Brain pericyte (primary cell): ENCODE measurements around the gene ABHD11.
"Not testable (repeated sequence)": the region's sequence is repeated elsewhere in the genome, so short reads cannot be mapped to it uniquely, and the experiment has no call there.

Experiments used
- DNase-seq: peaks from one replicate; pipeline ENCODE4 v3.0.0-alpha.2; 2012; ENCODE audit warnings: low read depth, low spot score

ABHD11 gene

GRCh38 chr7:73742753-73743641 is 4.4 kb upstream of the ABHD11 start:
- DNase-seq, result no peak

GRCh38 chr7:73742338-73742752 is 3.7 kb upstream of the ABHD11 start:
- no peak for DNase-seq

GRCh38 chr7:73741600-73741999 is 3.0 kb upstream of the ABHD11 start:
- no peak for DNase-seq

GRCh38 chr7:73740771-73741170 is 2.2 kb upstream of the ABHD11 start:
- no peak for DNase-seq

GRCh38 chr7:73740212-73740611 is 1.6 kb upstream of the ABHD11 start:
- DNase-seq, result no peak

GRCh38 chr7:73739387-73739767 is 775 bp upstream of the ABHD11 start:
- DNase-seq, result no peak

GRCh38 chr7:73738220-73738611 is 386 bp downstream of the ABHD11 start:
- DNase-seq, result no peak

GRCh38 chr7:73737491-73738219 is 947 bp downstream of the ABHD11 start:
- no peak for DNase-seq

- DNase-seq, result no peak
Measured at GRCh38 chr7:73736885-73737284, 1.7 kb downstream of the ABHD11 start.

GRCh38 chr7:73735528-73735905 is 3.1 kb downstream of the ABHD11 start:
- no peak for DNase-seq

- DNase-seq, result no peak
Measured at GRCh38 chr7:73734619-73735527, 3.7 kb downstream of the ABHD11 start.

GRCh38 chr7:73732397-73732796 is 6.2 kb downstream of the ABHD11 start:
- no peak for DNase-seq

GRCh38 chr7:73730485-73730884 is 8.1 kb downstream of the ABHD11 start:
- DNase-seq, result no peak

- no peak for DNase-seq
Measured at GRCh38 chr7:73728551-73728950, 10.1 kb downstream of the ABHD11 start.

- no peak for DNase-seq
Measured at GRCh38 chr7:73727952-73728351, 10.7 kb downstream of the ABHD11 start.

GRCh38 chr7:73726083-73726466 is 12.5 kb downstream of the ABHD11 start:
- DNase-seq, result no peak

GRCh38 chr7:73723813-73724212 is 14.8 kb downstream of the ABHD11 start:
- DNase-seq, result no peak

- DNase-seq, result no peak
Measured at GRCh38 chr7:73722785-73723184, 15.8 kb downstream of the ABHD11 start.

GRCh38 chr7:73722182-73722581 is 16.4 kb downstream of the ABHD11 start:
- DNase-seq, result not testable (repeated sequence)

- no peak for DNase-seq
Measured at GRCh38 chr7:73721377-73721817, 17.2 kb downstream of the ABHD11 start.

GRCh38 chr7:73720443-73720842 is 18.2 kb downstream of the ABHD11 start:
- DNase-seq, result not testable (repeated sequence)

- no peak for DNase-seq
Measured at GRCh38 chr7:73719806-73720169, 18.8 kb downstream of the ABHD11 start.
